Activated CD8-positive, alpha-beta T cell treated with anti-CD3 and anti-CD28 coated beads for 36 hours (primary cell): ENCODE results near the gene ACSL3. TPM values are rescaled to one million over a fixed set of nuclear protein-coding genes. Genes with fewer than 3 reads are reported as not detected.
"Not testable (repeated sequence)": the region's sequence is repeated elsewhere in the genome, so short reads cannot be mapped to it uniquely, and the experiment has no call there.

Experiments used
- ATAC-seq: fragments of 200-7000 bp; cut with Tn5 transposase; one replicate; pipeline ENCODE4 v1.10.0; 2021; ENCODE audit warnings: mild to moderate bottlenecking, moderate library complexity
- CTCF ChIA-PET: fragments of 350-600 bp; sonication (Branson Sonifier 250); formaldehyde crosslinking; loops from one replicate; lab custom pipeline; 2021; ENCODE audit warnings: antibody characterized with exemption; lab: Charles Lee
- POLR2A ChIA-PET: fragments of 350-600 bp; sonication (Branson Sonifier 250); formaldehyde crosslinking; loops from one replicate; lab custom pipeline; 2021; ENCODE audit warnings: antibody characterized with exemption; lab: Charles Lee
- DNase-seq: peaks from one replicate; pipeline ENCODE4 v3.0.0-alpha.2; 2020
- H3K27ac Mint-ChIP-seq: one replicate; pipeline ENCODE4 v1.8.0; 2021; ENCODE audit warnings: mild to moderate bottlenecking, mixed read lengths
- H3K27me3 Mint-ChIP-seq: one replicate; pipeline ENCODE4 v1.8.0; 2021; ENCODE audit warnings: mixed read lengths
- H3K36me3 Mint-ChIP-seq: one replicate; pipeline ENCODE4 v1.8.0; 2021; ENCODE audit warnings: low read depth, mixed read lengths
- H3K4me1 Mint-ChIP-seq: one replicate; pipeline ENCODE4 v1.8.0; 2021; ENCODE audit warnings: low read depth, mixed read lengths
- H3K4me3 Mint-ChIP-seq: one replicate; pipeline ENCODE4 v1.8.0; 2021; ENCODE audit warnings: mild to moderate bottlenecking, moderate library complexity, mixed read lengths
- H3K9me3 Mint-ChIP-seq: one replicate; pipeline ENCODE4 v1.8.0; 2021; ENCODE audit warnings: mixed read lengths
- intact Hi-C: fragments of 100-400 bp; cut with micrococcal nuclease; formaldehyde crosslinking; loops from one replicate; pipeline ENCODE4 v1.10.0; 2022
- total RNA-seq, 2 experiments: library from RNA; stranded (reverse); gene quantifications; one replicate each; pipeline ENCODE4 v1.2.3, GENCODE V29; 2021
- TF ChIP-seq, protein P1 (sequence below): fragments of 200-600 bp; IDR thresholded peaks from one replicate; pipeline ENCODE4 v1.8.0; 2022; ENCODE audit warnings: antibody characterized with exemption, mild to moderate bottlenecking

ACSL3 gene
- total RNA-seq, 2 experiments from 2014 or later, result 43.8 to 44.6 TPM

DNA sequence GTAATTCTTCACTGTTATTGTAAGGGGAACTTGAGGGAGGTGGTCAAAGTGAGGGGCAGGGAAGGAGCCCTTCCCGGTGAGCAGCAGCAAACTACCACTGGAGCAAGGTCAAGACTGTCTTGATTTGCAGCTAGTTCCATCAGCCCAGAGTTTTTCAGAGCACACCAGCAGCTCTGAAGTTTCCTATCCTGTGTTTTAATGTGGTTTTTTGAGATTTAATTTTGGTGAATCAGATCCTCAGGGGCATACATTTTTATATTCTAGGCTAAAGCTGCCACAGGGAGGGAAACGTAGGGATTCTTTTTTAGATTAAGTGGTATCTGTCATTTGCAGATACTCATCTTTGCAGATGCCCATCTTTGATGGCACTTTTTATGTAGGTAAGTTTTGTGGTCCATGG, 124.1 kb downstream of the ACSL3 start:
- H3K27ac Mint-ChIP-seq, result no peak overlapping the region
- ATAC-seq (no peak), DNase-seq (no peak)
- ChIA-PET CTCF (no interaction called here), POLR2A (no interaction called here)
- TF ChIP-seq, protein P1, sequence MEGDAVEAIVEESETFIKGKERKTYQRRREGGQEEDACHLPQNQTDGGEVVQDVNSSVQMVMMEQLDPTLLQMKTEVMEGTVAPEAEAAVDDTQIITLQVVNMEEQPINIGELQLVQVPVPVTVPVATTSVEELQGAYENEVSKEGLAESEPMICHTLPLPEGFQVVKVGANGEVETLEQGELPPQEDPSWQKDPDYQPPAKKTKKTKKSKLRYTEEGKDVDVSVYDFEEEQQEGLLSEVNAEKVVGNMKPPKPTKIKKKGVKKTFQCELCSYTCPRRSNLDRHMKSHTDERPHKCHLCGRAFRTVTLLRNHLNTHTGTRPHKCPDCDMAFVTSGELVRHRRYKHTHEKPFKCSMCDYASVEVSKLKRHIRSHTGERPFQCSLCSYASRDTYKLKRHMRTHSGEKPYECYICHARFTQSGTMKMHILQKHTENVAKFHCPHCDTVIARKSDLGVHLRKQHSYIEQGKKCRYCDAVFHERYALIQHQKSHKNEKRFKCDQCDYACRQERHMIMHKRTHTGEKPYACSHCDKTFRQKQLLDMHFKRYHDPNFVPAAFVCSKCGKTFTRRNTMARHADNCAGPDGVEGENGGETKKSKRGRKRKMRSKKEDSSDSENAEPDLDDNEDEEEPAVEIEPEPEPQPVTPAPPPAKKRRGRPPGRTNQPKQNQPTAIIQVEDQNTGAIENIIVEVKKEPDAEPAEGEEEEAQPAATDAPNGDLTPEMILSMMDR, result no peak
- H3K4me1 Mint-ChIP-seq, result peaks cover 10% of the 10 kb centered on the region
- H3K9me3 Mint-ChIP-seq, result no peaks in the 10 kb centered on the region
- no peaks in the 10 kb centered on the region for H3K36me3 Mint-ChIP-seq
- peaks cover 22% of the 10 kb centered on the region for H3K27me3 Mint-ChIP-seq
- intact Hi-C loops, result no loop called here
- H3K4me3 Mint-ChIP-seq, result no peak overlapping the region

DNA sequence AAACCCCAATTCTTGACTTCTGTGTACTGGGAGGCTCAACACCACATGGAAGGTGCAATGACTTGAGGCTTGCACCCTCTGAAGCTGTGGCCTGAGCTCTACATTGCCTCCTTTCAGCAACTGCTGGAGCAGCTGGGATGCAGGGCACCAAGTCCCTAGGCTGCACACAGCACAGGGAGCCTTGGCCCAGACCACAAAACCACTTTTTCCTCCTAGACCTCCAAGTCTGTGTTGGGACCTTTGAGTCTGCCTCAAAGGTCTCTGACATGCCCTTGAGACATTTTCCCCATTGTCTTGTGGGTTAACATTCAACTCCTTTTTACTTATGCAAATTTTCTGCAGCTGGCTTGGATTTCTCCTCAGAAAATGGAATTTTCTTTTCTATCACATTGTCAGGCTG, 128.6 kb downstream of the ACSL3 start:
- POLR2A ChIA-PET, result no interaction called here
- no peaks in the 10 kb centered on the region for H3K4me1 Mint-ChIP-seq
- H3K9me3 Mint-ChIP-seq, result no peaks in the 10 kb centered on the region
- TF ChIP-seq, protein P1, result no peak
- ATAC-seq (no peak), DNase-seq (no peak)
- CTCF ChIA-PET, result no interaction called here
- H3K36me3 Mint-ChIP-seq, result no peaks in the 10 kb centered on the region
- peaks cover 14% of the 10 kb centered on the region for H3K27me3 Mint-ChIP-seq
- no peak overlapping the region for H3K4me3 Mint-ChIP-seq
- no peak overlapping the region for H3K27ac Mint-ChIP-seq
- intact Hi-C loops, result no loop called here

DNA sequence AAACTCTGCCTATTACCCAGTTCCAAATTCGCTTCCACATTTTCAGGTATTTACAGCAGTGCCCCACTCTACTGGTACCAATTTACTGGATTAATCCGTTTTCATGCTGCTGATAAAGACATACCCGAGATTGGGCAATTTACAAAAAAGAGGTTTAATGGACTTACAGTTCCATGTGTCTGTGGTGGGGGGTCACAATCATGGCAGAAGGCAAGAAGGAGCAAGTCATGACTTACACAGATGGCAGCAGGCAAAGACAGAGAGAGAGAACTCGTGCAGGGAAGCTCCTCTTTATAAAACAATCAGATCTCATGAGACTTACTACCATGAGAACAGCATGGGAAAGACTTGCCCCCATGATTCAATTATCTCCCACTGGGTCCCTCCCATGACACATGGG, 129.4 kb downstream of the ACSL3 start:
- CTCF ChIA-PET, DNase-seq, H3K9me3 Mint-ChIP-seq, H3K4me1 Mint-ChIP-seq, H3K36me3 Mint-ChIP-seq, H3K27ac Mint-ChIP-seq, POLR2A ChIA-PET, intact Hi-C loops, H3K4me3 Mint-ChIP-seq, ATAC-seq: not testable (repeated sequence)
- peaks cover 10% of the 10 kb centered on the region for H3K27me3 Mint-ChIP-seq

DNA sequence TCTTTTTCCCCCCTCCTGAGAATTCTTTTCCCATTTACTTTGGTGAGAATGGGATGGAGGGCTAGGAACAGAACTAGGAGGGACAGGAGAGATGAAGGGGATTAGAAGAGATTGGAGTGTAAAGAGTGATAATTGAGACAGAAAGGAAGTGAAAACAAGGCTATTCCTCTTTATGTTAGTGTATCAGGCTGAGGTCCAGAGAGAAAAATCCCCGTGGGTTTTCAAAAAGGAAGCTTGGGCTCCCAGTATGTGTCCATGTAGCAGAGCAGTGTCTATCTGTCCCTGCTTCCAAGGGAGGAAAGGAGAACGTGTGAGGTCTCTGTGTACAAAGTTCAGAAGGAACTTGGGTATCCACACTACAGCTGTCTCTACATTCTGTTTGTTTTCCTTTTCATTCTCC, 131.3 kb downstream of the ACSL3 start:
- H3K36me3 Mint-ChIP-seq, result no peaks in the 10 kb centered on the region

More for the DNA sequence above, 131.3 kb downstream of the ACSL3 start:
- H3K4me1 Mint-ChIP-seq, result no peaks in the 10 kb centered on the region
- no peak overlapping the region for H3K4me3 Mint-ChIP-seq
- POLR2A ChIA-PET, result no interaction called here
- ATAC-seq, result no peak
- intact Hi-C loops, result no loop called here
- DNase-seq, result no peak
- H3K27me3 Mint-ChIP-seq, result peaks cover 4% of the 10 kb centered on the region
- no peak overlapping the region for H3K27ac Mint-ChIP-seq
- no peaks in the 10 kb centered on the region for H3K9me3 Mint-ChIP-seq
- TF ChIP-seq, protein P1, result no peak
- CTCF ChIA-PET, result interaction anchor here (1.9 kb wide), 1 partner anchor 20 kb away, joined by 4 read pairs; no protein-coding TSS in a partner anchor

Other genes with a start within 250 kb of the ACSL3 start
- gene FARSB, start 204.9 kb upstream of the ACSL3 start, total RNA-seq, result 10 to 100 TPM; 55.9 to 56.7 TPM
- not detected for gene MOGAT1, start 189.4 kb upstream of the ACSL3 start, total RNA-seq
- not detected for gene KCNE4, start 191.2 kb downstream of the ACSL3 start, total RNA-seq